ENCODE results near the gene EYA2.
"Not testable (repeated sequence)": the region's sequence is repeated elsewhere in the genome, so short reads cannot be mapped to it uniquely, and the experiment has no call there.

Gene EYA2

DNA sequence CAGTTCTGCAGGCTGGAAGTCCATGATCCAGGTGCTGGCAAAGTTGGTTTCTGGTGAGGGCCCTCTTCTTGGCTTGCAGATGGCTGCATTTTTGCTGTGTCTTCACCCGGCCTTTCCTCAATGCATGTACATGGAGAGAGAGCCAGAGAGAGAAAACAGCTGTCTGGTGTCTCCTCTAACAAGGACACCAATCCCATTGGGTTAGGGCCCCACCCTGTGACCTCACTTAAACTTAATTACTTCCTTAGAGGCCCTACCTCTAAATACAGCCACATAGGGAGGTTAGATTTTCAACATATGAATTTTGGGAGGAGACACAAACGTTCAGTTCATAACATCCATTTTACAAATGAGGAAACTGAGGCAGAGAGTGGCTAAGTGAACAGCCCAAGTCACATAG lies 259.4 kb downstream of the EYA2 start:
- no peak for DNase-seq

DNA sequence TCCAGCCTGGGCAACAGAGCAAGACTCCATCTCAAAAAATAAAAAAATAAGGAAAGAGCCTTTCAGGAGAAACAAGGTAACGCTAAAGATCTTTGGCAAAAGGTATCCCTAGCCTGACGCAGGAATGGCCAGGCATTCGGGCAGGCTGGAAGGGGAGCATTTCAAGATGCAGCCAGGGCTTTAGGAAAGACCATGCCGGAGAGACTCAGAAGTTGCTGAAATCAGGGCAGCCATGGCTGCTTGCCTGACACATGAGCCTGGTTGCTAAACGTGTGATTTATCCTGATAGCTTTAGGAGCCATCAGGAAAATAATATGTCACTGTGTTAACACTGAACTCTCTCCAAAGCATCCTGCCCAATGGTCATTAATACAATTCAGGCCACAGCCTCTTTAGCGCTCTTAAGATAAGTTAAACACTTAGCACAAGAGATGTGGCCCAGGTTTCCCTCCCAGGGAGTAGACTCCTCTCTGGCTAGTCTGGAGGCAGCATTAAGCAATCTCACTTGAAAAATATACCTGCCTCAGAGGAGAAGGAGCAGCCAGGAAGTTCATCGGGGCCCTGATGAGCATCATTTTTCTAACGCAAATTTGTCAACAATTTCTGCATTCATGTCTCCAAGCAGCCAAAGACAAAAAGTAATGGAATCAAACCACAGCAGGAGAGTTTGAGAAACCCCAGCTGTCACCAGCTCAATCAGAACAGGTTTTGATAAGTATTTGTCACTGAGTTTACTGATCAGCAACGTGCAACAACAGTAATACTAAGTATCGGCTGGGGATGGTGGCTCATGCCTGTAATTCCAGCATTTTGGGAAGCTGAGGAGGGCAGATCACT lies 261.9 kb downstream of the EYA2 start:
- DNase-seq = no peak

DNA sequence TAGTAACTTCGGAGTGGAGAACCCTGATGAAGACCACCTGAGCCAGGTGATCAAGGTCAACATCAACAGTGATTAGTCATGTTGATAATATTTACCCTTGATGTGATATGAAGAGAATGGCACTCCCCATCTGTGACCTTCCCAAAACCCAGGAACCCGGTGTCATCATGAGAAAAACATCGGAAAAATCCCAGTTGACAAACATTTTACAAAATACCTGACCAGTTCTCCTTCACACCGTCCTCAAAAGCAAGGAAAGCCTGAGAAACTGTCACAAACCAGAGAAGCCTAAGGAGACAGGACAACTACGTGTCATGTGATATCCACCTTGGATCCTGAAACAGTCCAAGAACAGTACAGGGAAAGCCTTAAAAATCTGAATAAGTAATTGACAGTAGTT lies 264.5 kb downstream of the EYA2 start:
- no peak for DNase-seq

DNA sequence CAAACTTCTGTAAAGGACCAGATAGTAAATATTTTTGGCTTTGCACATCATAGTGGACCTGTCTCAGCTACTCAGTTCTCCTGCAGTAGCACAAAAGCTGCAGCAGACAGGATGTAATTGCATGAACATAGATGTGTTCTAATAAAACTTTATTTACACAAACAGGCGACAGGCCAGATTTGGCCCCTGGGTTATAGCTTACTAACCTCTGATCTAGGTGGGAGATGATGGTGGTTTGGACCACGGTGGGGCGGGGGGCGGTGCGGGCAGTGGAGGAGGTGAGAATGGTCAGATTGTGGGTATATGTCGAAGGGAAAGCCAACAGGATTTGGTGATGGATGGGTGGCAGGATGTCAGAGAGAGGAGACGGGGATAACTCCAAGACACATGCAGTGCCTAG lies 265.6 kb downstream of the EYA2 start:
- no peak for DNase-seq

DNA sequence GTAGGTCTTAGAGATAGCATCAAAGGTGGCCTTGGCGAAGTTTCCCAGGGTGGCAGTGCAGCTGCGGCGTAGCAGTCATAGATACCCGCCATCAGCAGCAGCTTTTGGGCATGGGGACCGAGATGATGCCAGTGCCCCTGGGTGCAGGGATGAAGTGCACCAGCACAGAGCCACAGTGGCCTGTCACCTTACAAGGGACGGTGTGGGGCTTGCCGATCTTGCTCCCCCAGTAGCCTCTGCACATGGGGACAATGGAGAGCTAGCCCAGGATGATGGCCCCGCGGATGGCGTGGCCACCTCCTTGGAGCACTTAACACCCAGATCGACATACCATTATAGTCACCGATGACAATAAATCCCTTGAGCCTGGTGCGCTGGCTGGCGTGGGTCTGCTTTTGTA lies 266.3 kb downstream of the EYA2 start:
- DNase-seq = no peak

DNA sequence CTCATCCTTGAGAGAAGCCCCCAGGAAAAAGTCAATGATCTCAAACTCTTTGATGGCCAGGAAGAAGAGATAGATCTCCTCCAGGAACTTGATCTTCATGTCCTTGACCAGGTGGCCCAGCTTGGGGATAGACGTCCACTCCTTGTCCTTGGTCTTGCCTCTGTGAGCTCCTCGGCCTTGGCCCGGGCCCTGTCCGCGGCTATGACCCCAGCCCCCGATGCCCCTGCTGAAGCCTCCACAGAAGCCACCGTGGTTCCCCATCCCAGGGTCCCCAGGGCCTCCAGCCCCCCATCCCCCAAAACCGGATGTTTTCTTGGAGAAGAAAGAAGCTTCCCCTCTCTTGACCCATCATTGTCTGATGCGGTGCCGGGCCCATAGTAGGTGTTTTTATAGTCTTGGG lies 266.8 kb downstream of the EYA2 start:
- DNase-seq = no peak

DNA sequence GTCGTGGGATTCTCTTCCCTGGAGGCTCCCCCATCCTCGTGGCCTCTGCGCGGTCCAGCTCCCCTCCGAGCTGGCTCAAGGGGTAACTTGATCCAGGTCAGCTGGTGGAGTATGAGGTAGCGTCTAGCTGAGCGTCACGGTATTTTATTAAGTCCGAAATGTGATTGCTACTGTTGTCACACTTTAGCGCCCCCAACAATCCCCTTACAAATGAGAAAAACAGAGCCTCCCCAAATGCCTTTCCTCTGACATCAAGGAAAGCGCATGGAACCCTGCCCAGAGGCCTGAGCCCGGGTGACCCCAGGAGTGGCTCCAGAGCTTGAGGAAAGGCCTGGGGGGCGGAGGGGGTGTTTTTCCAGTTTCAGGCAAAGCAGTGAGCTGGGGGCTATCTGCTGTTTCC lies 269.5 kb downstream of the EYA2 start:
- DNase-seq = no peak

DNA sequence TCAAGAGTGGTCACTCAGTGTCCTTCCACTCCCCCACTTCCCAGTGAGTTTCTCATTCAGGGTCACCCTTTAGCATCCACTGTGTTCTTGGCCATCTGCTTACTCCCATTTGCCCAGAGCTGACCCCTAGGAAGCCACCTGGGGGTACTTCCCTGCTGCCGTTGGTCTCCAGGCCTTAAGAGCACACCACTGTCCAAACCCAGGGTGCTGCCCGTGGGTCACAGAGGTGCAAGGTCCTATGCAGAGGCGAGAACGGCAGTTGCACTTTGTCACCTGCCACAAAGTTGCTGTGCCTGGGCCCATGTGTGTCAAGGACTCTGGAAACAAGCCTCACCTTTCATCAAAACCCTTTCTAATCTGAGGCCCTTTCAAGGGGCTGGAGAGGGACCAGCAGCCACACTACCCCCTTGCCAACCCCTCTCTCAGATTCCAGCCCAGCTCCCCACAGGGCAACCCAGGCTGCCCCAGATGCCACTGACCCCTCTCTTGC lies 270.8 kb downstream of the EYA2 start:
- no peak for DNase-seq

DNA sequence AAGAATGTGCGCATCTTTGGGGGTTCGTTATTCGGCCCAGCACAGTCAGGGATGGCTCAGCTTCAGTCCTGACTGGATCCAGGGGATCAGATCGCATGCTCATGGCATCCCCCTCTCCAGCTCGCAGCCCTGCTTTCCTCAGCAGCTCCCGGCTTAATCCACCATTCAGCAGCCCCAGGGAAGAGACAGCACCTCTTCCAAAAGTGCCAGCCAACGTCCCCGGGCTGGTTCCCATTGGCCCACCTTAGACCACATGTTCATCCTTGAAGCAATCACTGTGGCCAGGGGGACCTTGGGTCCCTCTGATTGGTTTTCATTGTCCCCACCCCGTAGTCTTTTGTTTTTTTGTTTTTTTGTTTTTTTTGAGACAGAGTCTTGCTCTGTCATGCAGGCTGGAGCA lies 273.2 kb downstream of the EYA2 start:
- DNase-seq = no peak

DNA sequence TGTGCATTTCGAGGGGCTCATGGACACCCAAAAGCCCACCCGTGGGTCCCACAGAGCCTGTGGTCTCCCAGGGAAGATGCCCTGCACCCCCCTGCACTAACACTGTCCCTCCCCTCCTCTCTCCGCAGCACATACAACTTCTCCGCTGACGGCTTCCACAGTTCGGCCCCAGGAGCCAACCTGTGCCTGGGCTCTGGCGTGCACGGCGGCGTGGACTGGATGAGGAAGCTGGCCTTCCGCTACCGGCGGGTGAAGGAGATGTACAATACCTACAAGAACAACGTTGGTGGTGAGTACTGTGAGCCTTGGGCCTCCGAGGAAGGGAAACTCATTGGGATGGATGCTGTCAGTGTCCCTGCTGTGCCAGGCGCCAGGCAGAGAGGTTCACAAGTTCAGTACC lies 277.9 kb downstream of the EYA2 start:
- DNase-seq = no peak

DNA sequence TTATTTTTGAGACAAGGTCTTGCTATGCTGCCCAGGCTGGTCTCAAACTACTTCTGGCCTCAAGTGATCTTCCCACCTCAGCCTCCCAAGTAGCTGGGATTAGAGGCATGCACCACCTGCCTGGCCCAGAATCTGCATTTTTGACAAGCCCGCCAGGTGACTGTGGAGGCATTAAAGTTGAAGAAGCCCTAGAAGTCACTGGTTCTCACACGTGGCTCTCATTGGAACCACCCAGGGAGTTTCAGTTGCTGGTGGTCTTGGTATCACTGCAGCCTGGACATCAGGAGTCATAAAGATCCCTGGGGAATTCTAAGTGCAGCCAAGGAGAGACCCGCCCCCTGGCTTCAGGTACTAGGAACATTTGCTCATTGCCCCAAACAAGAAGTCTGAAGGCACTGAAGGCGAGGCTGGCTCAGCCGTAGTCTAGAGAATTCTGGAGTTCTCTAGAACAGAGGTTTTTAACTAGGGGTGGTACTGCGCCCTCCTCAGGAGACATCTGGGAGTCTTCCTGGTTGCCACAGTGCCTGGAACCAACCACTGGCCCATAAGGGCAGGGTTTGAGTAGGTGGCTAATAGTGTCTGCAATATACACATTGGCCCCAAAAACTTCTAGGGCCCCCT lies 279.1 kb downstream of the EYA2 start:
- DNase-seq = no peak

DNA sequence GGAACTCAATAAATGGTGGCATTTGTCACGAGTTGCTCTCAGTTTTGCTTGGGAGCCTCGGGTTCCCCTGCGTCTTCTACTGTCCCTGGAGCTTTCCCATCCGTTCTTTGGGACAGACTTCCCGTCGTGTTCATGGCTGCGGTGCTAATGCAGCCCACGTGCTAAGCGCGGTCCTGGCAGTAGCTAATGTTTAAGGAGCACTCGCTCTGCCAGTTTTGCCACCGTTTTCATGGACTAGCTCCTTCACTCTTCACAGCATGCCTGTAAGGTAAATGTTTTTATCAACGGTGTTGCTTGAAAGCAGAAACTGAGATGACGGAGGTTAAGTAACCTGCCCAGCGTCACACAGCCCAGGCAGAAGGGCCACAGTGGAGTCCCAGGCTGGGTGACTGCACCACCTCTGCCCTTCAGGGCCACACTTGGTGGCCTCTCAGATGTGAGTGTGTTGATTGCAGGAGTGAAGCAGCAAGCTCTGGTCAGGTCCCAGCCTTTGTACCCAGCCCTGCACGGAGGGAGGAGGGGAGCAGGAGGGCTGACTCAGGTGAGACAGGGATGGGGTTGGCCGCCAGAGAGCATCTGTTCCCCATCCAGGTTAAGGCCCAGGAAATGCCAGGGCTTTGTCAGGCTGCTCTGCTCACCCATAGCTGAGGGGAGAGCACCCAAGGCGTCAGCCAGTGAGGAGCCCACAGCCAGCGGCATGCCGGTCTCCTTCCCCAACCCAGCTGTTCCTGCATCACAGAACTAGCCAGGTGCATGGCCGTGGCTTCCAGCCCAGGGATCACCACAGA lies 280.0 kb downstream of the EYA2 start:
- DNase-seq = no peak

DNA sequence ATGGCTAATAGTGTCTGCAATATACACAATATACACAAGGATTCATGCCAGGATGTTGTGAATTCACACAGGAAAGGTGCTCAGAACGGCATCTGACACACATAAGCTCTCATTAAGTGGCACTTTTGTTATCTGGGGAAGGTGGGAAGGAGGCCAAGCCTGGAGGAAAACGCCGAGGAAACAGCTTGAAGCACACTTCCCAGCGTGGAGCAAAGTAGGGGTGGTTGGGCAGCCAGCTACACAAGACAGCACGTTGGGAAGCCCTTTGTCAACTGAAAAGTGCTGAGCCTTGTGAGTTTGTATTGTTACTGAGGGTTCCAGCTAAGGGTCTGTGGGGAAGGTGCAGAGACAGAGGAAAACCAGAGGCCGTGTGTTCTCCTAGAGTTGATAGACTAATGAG lies 280.9 kb downstream of the EYA2 start:
- no peak for DNase-seq

DNA sequence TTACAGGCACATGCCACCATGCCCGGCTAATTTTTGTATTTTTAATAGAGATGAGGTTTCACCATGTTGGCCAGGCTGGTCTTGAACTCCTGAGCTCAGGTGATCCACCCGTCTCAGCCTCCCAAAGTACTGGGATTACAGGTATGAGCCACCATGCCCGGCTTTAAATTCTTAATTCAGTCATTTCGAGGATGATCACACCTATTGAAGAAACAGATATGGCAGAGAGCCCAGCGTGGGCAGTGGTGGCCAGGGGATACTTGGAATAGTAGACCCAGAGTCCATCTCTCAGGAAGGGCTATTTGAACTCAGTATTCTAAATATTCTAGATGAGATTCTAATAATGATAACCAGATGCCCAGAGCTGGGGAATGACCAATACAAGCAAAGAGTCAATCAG lies 281.6 kb downstream of the EYA2 start:
- DNase-seq = not testable (repeated sequence)

DNA sequence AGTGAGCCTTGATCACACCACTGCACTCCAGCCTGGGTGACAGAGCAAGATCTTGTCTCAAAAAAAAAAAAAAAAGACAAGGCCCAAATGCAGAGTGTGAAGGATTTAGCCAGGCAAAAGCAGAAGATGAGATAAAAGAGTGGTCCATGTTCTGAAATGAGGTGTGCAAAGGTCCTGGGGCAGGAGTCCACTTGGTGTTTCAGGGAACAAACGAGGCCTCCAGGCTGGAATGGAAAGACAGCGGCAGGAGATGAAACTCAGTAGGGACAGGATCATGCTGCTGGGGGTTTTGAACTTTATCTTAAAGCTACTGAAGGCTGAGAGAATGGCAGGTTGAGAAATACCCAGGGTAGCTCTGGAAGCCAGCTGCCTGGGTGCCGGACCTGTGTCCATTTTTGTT lies 283.6 kb downstream of the EYA2 start:
- DNase-seq = no peak

DNA sequence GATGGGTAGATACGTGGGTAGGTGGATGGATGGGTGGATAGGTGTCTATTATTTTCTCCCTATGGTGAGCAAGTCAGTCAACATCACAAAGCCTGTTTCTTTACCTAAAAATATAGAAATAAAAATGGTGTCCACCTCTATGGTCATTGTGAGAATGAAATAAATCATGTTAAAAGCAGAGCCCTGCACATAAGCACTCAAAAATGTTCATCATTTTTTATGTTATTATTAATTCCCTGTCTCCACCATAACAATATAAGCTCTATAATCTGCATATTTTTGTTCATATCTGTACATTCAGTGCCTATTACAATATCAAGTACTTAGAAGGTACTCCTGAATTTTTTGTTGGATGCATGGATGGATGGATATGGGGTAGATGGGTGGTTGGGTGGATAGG lies 284.2 kb downstream of the EYA2 start:
- no peak for DNase-seq

DNA sequence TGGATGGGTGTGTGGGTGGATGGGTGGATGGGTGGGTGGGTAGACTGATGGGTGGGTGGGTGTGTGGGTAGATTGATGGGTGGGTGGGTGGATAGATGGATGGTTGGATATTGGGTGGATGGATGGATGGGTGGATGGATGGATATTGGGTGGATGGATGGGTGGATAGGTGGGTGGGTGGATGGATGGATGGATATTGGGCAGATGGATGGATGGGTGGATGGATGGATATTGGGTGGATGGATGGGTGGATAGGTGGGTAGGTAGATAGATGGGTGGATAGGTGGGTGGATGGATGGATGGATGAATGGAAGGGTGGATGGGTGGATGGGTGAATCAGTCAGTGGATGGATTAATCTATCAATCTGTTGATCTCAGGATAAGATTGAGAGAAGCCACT lies 284.6 kb downstream of the EYA2 start:
- no peak for DNase-seq

DNA sequence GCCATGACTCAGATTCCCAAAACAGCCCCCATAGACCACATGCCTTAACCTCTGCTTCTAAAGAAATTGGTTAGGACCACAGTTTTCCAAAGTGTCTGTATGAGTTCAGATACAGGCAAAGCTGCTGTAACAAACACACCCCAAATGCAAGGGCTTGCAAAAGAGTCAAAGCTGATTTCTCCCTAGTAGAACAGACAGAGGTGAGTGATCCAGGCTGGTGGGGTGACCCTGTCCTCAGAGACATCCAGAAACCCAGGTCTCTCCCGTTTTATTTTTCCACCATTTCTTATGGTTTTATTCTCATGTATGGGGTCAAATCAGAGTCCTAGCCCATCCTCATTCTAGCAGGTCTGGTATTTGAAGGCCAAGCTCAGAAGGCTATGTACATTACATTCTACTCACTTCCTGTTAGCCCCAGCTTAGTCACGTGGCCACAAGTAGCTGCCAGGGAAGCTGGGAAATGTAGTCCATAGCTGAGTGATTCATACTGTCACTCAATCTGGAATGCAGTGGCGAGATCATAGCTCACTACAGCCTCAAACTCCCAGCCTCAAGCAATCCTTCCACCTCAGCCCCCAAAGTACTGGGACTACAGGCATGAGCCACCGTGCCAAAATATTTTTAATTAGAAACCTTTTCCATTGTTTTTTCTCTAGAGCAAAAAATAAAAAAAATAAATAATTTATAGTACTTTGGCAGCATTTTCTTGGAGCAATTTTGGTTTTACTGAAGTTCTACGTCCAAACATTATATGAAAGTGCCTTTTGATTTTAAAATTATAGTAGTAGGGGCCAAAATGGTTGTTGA lies 286.6 kb downstream of the EYA2 start:
- DNase-seq = peak; percentile 4

DNA sequence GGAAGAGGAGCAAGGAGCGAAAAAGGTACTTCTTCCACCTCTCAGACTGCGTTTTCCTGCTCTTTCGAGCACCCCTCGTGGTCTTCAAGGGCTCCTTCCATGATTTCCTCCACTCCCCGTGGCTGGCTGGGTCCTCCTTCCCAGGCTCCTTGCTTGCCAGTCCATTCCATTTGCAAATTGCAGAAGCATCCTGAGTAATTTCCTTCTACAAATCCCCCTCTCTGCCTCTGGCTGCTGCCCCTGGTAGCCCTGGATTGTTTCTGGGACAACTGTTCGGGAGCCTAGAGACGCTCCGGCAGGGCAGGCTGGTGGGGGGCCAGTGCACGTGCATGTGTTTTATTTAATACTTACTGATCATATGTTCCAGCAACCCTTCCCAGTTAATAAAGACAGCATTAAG lies 288.7 kb downstream of the EYA2 start:
- DNase-seq = no peak

DNA sequence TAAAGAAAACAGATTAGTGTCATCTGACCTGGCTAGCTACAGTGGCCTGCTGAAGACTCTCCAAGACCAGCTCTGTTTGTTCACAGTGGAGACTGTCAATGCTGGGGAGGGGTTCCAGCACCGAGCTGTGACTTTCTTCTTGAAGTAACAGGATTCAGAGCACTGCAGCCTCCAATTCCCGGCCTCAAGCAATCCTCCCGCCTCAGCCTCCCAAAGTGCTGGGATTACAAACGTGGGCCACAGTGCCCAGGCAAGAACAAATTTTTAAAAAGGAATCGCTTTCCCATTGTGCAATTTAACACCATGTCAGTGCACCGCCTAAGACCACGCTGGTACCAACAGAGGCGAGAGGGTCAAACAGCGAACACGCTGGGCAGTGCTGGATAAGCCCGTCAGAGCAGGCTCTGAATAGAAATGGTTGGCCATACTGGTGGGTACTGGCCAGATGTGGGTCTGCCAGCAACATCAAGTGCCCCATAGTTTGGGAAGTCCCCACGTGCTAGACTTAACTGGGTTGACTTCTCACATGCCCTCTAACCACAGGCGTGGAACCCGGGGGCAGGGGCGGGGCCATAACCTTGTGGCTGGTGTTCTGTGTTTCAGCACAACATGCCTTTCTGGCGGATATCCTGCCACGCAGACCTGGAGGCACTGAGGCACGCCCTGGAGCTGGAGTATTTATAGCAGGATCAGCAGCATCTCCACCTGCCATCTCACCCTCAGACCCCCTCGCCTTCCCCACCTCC lies 293.0 kb downstream of the EYA2 start:
- no peak for DNase-seq

DNA sequence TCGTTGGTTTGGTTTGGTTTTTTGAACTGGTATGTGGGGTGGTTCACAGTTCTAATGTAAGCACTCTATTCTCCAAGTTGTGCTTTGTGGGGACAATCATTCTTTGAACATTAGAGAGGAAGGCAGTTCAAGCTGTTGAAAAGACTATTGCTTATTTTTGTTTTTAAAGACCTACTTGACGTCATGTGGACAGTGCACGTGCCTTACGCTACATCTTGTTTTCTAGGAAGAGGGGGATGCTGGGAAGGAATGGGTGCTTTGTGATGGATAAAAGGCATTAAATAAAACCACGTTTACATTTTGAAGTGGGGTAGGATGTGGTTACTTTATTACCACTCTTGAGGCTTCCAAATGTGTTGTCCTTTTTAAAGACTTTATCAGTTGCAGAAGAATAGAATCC lies 293.9 kb downstream of the EYA2 start:
- DNase-seq = no peak

DNA sequence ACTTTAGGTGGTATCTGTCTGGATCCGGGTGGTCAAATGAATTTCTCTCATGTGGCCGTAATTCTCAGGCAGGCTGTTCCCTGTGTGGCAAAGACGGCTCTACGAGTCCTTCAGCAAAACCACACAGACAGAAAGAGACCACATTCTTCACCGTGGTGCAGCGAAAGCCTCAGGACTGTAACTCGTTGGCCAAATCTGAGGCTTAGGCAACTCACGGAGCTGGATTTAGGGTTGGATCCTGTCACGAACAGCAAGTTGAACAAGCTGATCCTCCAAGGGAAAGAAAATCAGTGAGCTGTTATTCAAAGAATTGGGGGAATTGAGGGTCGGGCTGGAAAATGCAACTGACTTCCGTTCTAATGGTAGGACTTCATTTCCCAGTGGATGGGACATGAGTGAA lies 294.4 kb downstream of the EYA2 start:
- DNase-seq = no peak
